ENCODE results near the gene GPC6.
A peak's percentile ranks its signal among the peaks of the same experiment; 100 is the strongest.

The GPC6 gene

DNA sequence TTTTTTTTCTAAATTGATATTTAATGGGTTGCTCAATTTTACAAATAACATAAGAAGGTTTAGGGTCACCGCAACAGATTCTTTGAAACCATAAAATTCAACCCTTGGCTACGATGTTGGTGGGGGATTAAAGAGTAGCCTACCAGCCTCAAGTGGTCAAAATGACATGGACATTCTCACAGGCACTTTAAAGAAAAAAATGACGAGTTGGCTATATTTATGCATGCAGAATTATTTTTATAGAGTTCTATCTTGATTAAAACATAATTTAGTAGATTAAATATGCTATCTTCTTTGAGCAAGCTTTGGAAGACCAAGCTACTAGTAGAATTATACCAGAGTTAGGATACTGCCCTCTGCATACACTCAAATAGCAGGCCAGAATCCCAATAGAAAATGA, 959.9 kb downstream of the GPC6 start:
- Histone ChIP-seq H3K4me2 (ENCODE audit: low read length, poor library complexity, severe bottlenecking) (no peak overlapping the region), H3K36me3 (ENCODE audit: control insufficient read depth in 1 of 2, insufficient read depth in 2 of 2, low read depth in 1 of 2, low read length in 2 of 2) (no peaks in the 10 kb centered on the region), H2BK5ac (ENCODE audit: low read depth, low read length, poor library complexity, severe bottlenecking) (no peak overlapping the region), H4K91ac (ENCODE audit: low read length) (no peak overlapping the region), H3K4me1 (ENCODE audit: control insufficient read depth, insufficient read depth, low read depth, low read length) (peaks cover 2% of the 10 kb centered on the region), H2BK12ac (ENCODE audit: low read length in 2 of 2) (no peak overlapping the region), H3K9ac (ENCODE audit: low read length) (no peak overlapping the region), H2BK15ac (ENCODE audit: low read depth, poor library complexity, severe bottlenecking) (no peak overlapping the region), H3K27ac (ENCODE audit: low read length, poor library complexity, severe bottlenecking) (no peak overlapping the region), H3K4me3 (ENCODE audit: insufficient read depth in 1 of 2, low read depth in 1 of 2, low read length in 2 of 2) (no peak overlapping the region), H3K23ac (ENCODE audit: low read length in 2 of 2) (no peak overlapping the region), H3K79me1 (replicated peaks; ENCODE audit: low read length, poor library complexity, severe bottlenecking) (no peaks in the 10 kb centered on the region), H2BK120ac (ENCODE audit: low read depth, low read length) (no peak overlapping the region), H3K14ac (ENCODE audit: low read length in 2 of 2) (no peak overlapping the region), H2AFZ (ENCODE audit: low read depth, low read length) (no peak overlapping the region), H3K18ac (ENCODE audit: low read depth in 1 of 2, low read length in 2 of 2) (no peak overlapping the region), H3K9me3 (ENCODE audit: control insufficient read depth, low read length) (no peaks in the 10 kb centered on the region), H3K27me3 (ENCODE audit: control insufficient read depth in 1 of 2, insufficient read depth in 1 of 2, low read length in 2 of 2) (no peaks in the 10 kb centered on the region), H3K4ac (ENCODE audit: low read depth in 1 of 2, low read length in 2 of 2) (no peak overlapping the region), H2AK5ac (ENCODE audit: low read length, severe bottlenecking) (no peak overlapping the region), H4K8ac (ENCODE audit: low read length) (no peak overlapping the region)
- 100% methylated on average over 2 of the region's 3 CpGs for WGBS
- no peak for DNase-seq

- Histone ChIP-seq H3K79me1 (replicated peaks; ENCODE audit: low read length, poor library complexity, severe bottlenecking) (no peaks in the 10 kb centered on the region), H2BK5ac (ENCODE audit: low read depth, low read length, poor library complexity, severe bottlenecking) (no peak overlapping the region), H3K4me3 (ENCODE audit: insufficient read depth in 1 of 2, low read depth in 1 of 2, low read length in 2 of 2) (no peak overlapping the region), H2BK120ac (ENCODE audit: low read depth, low read length) (no peak overlapping the region), H3K9me3 (ENCODE audit: control insufficient read depth, low read length) (no peaks in the 10 kb centered on the region), H3K9ac (ENCODE audit: low read length) (no peak overlapping the region), H3K18ac (ENCODE audit: low read depth in 1 of 2, low read length in 2 of 2) (peak overlapping the region in 1 of 2 experiments; percentile 83), H2BK12ac (ENCODE audit: low read length in 2 of 2) (peak overlapping the region in 1 of 2 experiments; percentile 51), H2BK15ac (ENCODE audit: low read depth, poor library complexity, severe bottlenecking) (no peak overlapping the region), H2AFZ (ENCODE audit: low read depth, low read length) (no peak overlapping the region), H3K14ac (ENCODE audit: low read length in 2 of 2) (no peak overlapping the region), H3K27ac (ENCODE audit: low read length, poor library complexity, severe bottlenecking) (no peak overlapping the region), H3K27me3 (ENCODE audit: control insufficient read depth in 1 of 2, insufficient read depth in 1 of 2, low read length in 2 of 2) (no peaks in the 10 kb centered on the region), H2AK5ac (ENCODE audit: low read length, severe bottlenecking) (no peak overlapping the region), H3K36me3 (ENCODE audit: control insufficient read depth in 1 of 2, insufficient read depth in 2 of 2, low read depth in 1 of 2, low read length in 2 of 2) (no peaks in the 10 kb centered on the region), H3K23ac (ENCODE audit: low read length in 2 of 2) (no peak overlapping the region), H3K4ac (ENCODE audit: low read depth in 1 of 2, low read length in 2 of 2) (no peak overlapping the region), H3K4me2 (ENCODE audit: low read length, poor library complexity, severe bottlenecking) (no peak overlapping the region), H4K8ac (ENCODE audit: low read length) (peak overlapping the region; percentile 52), H4K91ac (ENCODE audit: low read length) (no peak overlapping the region), H3K4me1 (ENCODE audit: control insufficient read depth, insufficient read depth, low read depth, low read length) (peaks cover 2% of the 10 kb centered on the region)
- 71% methylated on average over 4 of the region's 5 CpGs for WGBS
- DNase-seq: no peak
These were observed 961.7 kb downstream of the GPC6 start for GRCh38 chr13:94188201-94188854.

GRCh38 chr13:94192431-94192975, 965.9 kb downstream of the GPC6 start:
- Histone ChIP-seq H2BK120ac (ENCODE audit: low read depth, low read length) (no peak overlapping the region), H3K14ac (ENCODE audit: low read length in 2 of 2) (peak overlapping the region in 1 of 2 experiments; percentile 35), H3K23ac (ENCODE audit: low read length in 2 of 2) (no peak overlapping the region), H3K18ac (ENCODE audit: low read depth in 1 of 2, low read length in 2 of 2) (no peak overlapping the region), H3K27ac (ENCODE audit: low read length, poor library complexity, severe bottlenecking) (no peak overlapping the region), H2BK12ac (ENCODE audit: low read length in 2 of 2) (no peak overlapping the region), H4K8ac (ENCODE audit: low read length) (no peak overlapping the region), H4K91ac (ENCODE audit: low read length) (no peak overlapping the region), H3K36me3 (ENCODE audit: control insufficient read depth in 1 of 2, insufficient read depth in 2 of 2, low read depth in 1 of 2, low read length in 2 of 2) (no peaks in the 10 kb centered on the region), H3K4ac (ENCODE audit: low read depth in 1 of 2, low read length in 2 of 2) (no peak overlapping the region), H3K4me1 (ENCODE audit: control insufficient read depth, insufficient read depth, low read depth, low read length) (peaks cover 2% of the 10 kb centered on the region), H3K9me3 (ENCODE audit: control insufficient read depth, low read length) (no peaks in the 10 kb centered on the region), H2AK5ac (ENCODE audit: low read length, severe bottlenecking) (no peak overlapping the region), H2AFZ (ENCODE audit: low read depth, low read length) (no peak overlapping the region), H3K4me2 (ENCODE audit: low read length, poor library complexity, severe bottlenecking) (no peak overlapping the region), H3K9ac (ENCODE audit: low read length) (no peak overlapping the region), H2BK15ac (ENCODE audit: low read depth, poor library complexity, severe bottlenecking) (no peak overlapping the region), H2BK5ac (ENCODE audit: low read depth, low read length, poor library complexity, severe bottlenecking) (no peak overlapping the region), H3K79me1 (replicated peaks; ENCODE audit: low read length, poor library complexity, severe bottlenecking) (no peaks in the 10 kb centered on the region), H3K4me3 (ENCODE audit: insufficient read depth in 1 of 2, low read depth in 1 of 2, low read length in 2 of 2) (no peak overlapping the region), H3K27me3 (ENCODE audit: control insufficient read depth in 1 of 2, insufficient read depth in 1 of 2, low read length in 2 of 2) (no peaks in the 10 kb centered on the region)
- DNase-seq: no peak
- WGBS: 92% methylated on average over 2 of the region's 3 CpGs

- Histone ChIP-seq H2BK120ac (ENCODE audit: low read depth, low read length) (no peak overlapping the region), H3K36me3 (ENCODE audit: control insufficient read depth in 1 of 2, insufficient read depth in 2 of 2, low read depth in 1 of 2, low read length in 2 of 2) (no peaks in the 10 kb centered on the region), H2AK5ac (ENCODE audit: low read length, severe bottlenecking) (no peak overlapping the region), H3K9ac (ENCODE audit: low read length) (no peak overlapping the region), H2BK5ac (ENCODE audit: low read depth, low read length, poor library complexity, severe bottlenecking) (no peak overlapping the region), H3K4me3 (ENCODE audit: insufficient read depth in 1 of 2, low read depth in 1 of 2, low read length in 2 of 2) (no peak overlapping the region), H4K8ac (ENCODE audit: low read length) (no peak overlapping the region), H3K27ac (ENCODE audit: low read length, poor library complexity, severe bottlenecking) (peak overlapping the region; percentile 53), H3K18ac (ENCODE audit: low read depth in 1 of 2, low read length in 2 of 2) (peak overlapping the region; percentile 69 to 76), H3K23ac (ENCODE audit: low read length in 2 of 2) (no peak overlapping the region), H4K91ac (ENCODE audit: low read length) (peak overlapping the region; percentile 54), H3K14ac (ENCODE audit: low read length in 2 of 2) (no peak overlapping the region), H3K79me1 (replicated peaks; ENCODE audit: low read length, poor library complexity, severe bottlenecking) (no peaks in the 10 kb centered on the region), H2BK15ac (ENCODE audit: low read depth, poor library complexity, severe bottlenecking) (no peak overlapping the region), H3K4ac (ENCODE audit: low read depth in 1 of 2, low read length in 2 of 2) (no peak overlapping the region), H3K4me1 (ENCODE audit: control insufficient read depth, insufficient read depth, low read depth, low read length) (peaks cover under 1% of the 10 kb centered on the region), H3K4me2 (ENCODE audit: low read length, poor library complexity, severe bottlenecking) (no peak overlapping the region), H2BK12ac (ENCODE audit: low read length in 2 of 2) (peak overlapping the region in 1 of 2 experiments; percentile 40), H2AFZ (ENCODE audit: low read depth, low read length) (no peak overlapping the region), H3K27me3 (ENCODE audit: control insufficient read depth in 1 of 2, insufficient read depth in 1 of 2, low read length in 2 of 2) (no peaks in the 10 kb centered on the region), H3K9me3 (ENCODE audit: control insufficient read depth, low read length) (no peaks in the 10 kb centered on the region)
- DNase-seq: peak; percentile 74
- WGBS: 35% methylated on average over 2 of the region's 2 CpGs
These were observed 969.1 kb downstream of the GPC6 start for GRCh38 chr13:94195715-94196114.

All from mesenchymal stem cell (in vitro differentiated cells and primary cell).